WTC11 (cell line): ENCODE measurements around the gene GABRR3.

Experiments
- ARID4B ChIP-seq: sonication (generic); formaldehyde crosslinking; IDR thresholded peaks from 2 replicates; pipeline ENCODE4 v1.8.0; 2023; ENCODE audit warnings: missing genetic modification reagents, mild to moderate bottlenecking, borderline replicate concordance
- ATF3 ChIP-seq: sonication (generic); formaldehyde crosslinking; conservative IDR thresholded peaks from 2 replicates; pipeline ENCODE4 v1.8.1; 2022; ENCODE audit warnings: mild to moderate bottlenecking, missing genetic modification reagents
- CREB1 ChIP-seq: sonication (generic); formaldehyde crosslinking; IDR thresholded peaks from 2 replicates; pipeline ENCODE4 v1.8.0; 2023; ENCODE audit warnings: mild to moderate bottlenecking, missing genetic modification reagents
- CREM ChIP-seq: sonication (generic); formaldehyde crosslinking; IDR thresholded peaks from 2 replicates; pipeline ENCODE4 v1.8.1; 2022; ENCODE audit warnings: mild to moderate bottlenecking, missing genetic modification reagents, moderate library complexity
- CTCF ChIP-seq: fragments of 200-600 bp; IDR thresholded peaks from 2 replicates; pipeline ENCODE4 v1.8.0; 2022; ENCODE audit warnings: antibody characterized with exemption
- ESRRA ChIP-seq: sonication (generic); formaldehyde crosslinking; IDR thresholded peaks from 2 replicates; pipeline ENCODE4 v1.8.1; 2022; ENCODE audit warnings: mild to moderate bottlenecking, missing genetic modification reagents, borderline replicate concordance
- IRF1 ChIP-seq: sonication (generic); formaldehyde crosslinking; IDR thresholded peaks from 2 replicates; pipeline ENCODE4 v1.8.0; 2023; ENCODE audit warnings: missing genetic modification reagents
- MAX ChIP-seq: sonication (generic); formaldehyde crosslinking; IDR thresholded peaks from 2 replicates; pipeline ENCODE4 v1.8.0; 2022; ENCODE audit warnings: mild to moderate bottlenecking, missing genetic modification reagents
- NR1H2 ChIP-seq: sonication (generic); formaldehyde crosslinking; IDR thresholded peaks from 2 replicates; pipeline ENCODE4 v1.9.0; 2021; ENCODE audit warnings: mild to moderate bottlenecking, moderate library complexity, missing genetic modification reagents
- PRRX2 ChIP-seq: fragments of 250-450 bp; sonication (Bioruptor Pico); IDR thresholded peaks from 2 replicates; pipeline ENCODE4 v1.8.0; 2021; ENCODE audit warnings: mild to moderate bottlenecking
- STAT6 ChIP-seq: sonication (generic); formaldehyde crosslinking; conservative IDR thresholded peaks from 2 replicates; pipeline ENCODE4 v1.8.1; 2023; ENCODE audit warnings: mild to moderate bottlenecking, low read depth, missing genetic modification reagents, moderate library complexity
- TEAD1 ChIP-seq: sonication (generic); formaldehyde crosslinking; IDR thresholded peaks from 2 replicates; pipeline ENCODE4 v1.8.0; 2022; ENCODE audit warnings: mild to moderate bottlenecking, missing genetic modification reagents
- TEAD4 ChIP-seq: sonication (generic); formaldehyde crosslinking; IDR thresholded peaks from 2 replicates; pipeline ENCODE4 v1.8.0; 2022; ENCODE audit warnings: mild to moderate bottlenecking, missing genetic modification reagents

- TF ChIP-seq CTCF (no peak), CREB1 (CRISPR knock-in tag) (no peak), TEAD1 (CRISPR knock-in tag) (no peak), PRRX2 (CRISPR knock-in tag) (no peak), ESRRA (CRISPR knock-in tag) (no peak), ATF3 (CRISPR knock-in tag) (no peak), CREM (CRISPR knock-in tag) (no peak), TEAD4 (CRISPR knock-in tag) (no peak), STAT6 (CRISPR knock-in tag) (no peak), MAX (CRISPR knock-in tag) (no peak), ARID4B (CRISPR knock-in tag) (no peak), IRF1 (no peak), NR1H2 (CRISPR knock-in tag) (no peak)
Measured at GRCh38 chr3:98057631-98058030, 22.5 kb upstream of the GABRR3 start.
